Stimulated activated memory B cell treated with anti-CD40 and anti-IgM and Interleukin-4, amounts not matched to agents 10 μg/mL and 1 μg/mL and 100 μg/mL, for 72 hours (primary cell): ENCODE results near the gene MYBPH.

Experiments
- ATAC-seq: fragments of 150-1000 bp; cut with Tn5 transposase; 2 replicates; pipeline ENCODE4 v1.10.0; 2021
- H3K27ac Mint-ChIP-seq: one replicate; pipeline ENCODE4 v1.8.0; 2022; ENCODE audit warnings: mild to moderate bottlenecking, mixed read lengths
- H3K27me3 Mint-ChIP-seq: one replicate; pipeline ENCODE4 v1.8.0; 2022; ENCODE audit warnings: mixed read lengths
- H3K36me3 Mint-ChIP-seq: one replicate; pipeline ENCODE4 v1.8.0; 2022; ENCODE audit warnings: mixed read lengths
- H3K4me1 Mint-ChIP-seq: one replicate; pipeline ENCODE4 v1.8.0; 2022; ENCODE audit warnings: mixed read lengths
- H3K4me3 Mint-ChIP-seq: one replicate; pipeline ENCODE4 v1.8.0; 2022; ENCODE audit warnings: mild to moderate bottlenecking, moderate library complexity, mixed read lengths
- H3K9me3 Mint-ChIP-seq: one replicate; pipeline ENCODE4 v1.8.0; 2022; ENCODE audit warnings: mixed read lengths

MYBPH gene

GRCh38 chr1:203177036-203177405, 1.4 kb upstream of the MYBPH start:
- Mint-ChIP-seq H3K4me3 (no peak overlapping the region), H3K9me3 (no peaks in the 10 kb centered on the region), H3K4me1 (peaks cover 21% of the 10 kb centered on the region), H3K27me3 (peaks cover 77% of the 10 kb centered on the region), H3K36me3 (no peaks in the 10 kb centered on the region), H3K27ac (no peak overlapping the region)
- no peak for ATAC-seq

GRCh38 chr1:203176273-203177035, 828 bp upstream of the MYBPH start:
- no peak for ATAC-seq

GRCh38 chr1:203175827-203176241, 208 bp upstream of the MYBPH start:
- Mint-ChIP-seq H3K4me1 (peaks cover 21% of the 10 kb centered on the region), H3K27ac (no peak overlapping the region), H3K9me3 (no peaks in the 10 kb centered on the region), H3K4me3 (no peak overlapping the region), H3K36me3 (no peaks in the 10 kb centered on the region), H3K27me3 (peaks cover 84% of the 10 kb centered on the region)
- ATAC-seq: peak; percentile 32

More at GRCh38 chr1:203176273-203177035, 828 bp upstream of the MYBPH start:
- Mint-ChIP-seq H3K27me3 (peaks cover 83% of the 10 kb centered on the region), H3K4me1 (peaks cover 21% of the 10 kb centered on the region), H3K4me3 (no peak overlapping the region), H3K36me3 (no peaks in the 10 kb centered on the region), H3K27ac (no peak overlapping the region), H3K9me3 (no peaks in the 10 kb centered on the region)

GRCh38 chr1:203174324-203174985, 1.2 kb downstream of the MYBPH start:
- Mint-ChIP-seq H3K27ac (no peak overlapping the region), H3K4me3 (no peak overlapping the region), H3K27me3 (peaks cover 77% of the 10 kb centered on the region)

GRCh38 chr1:203173566-203173965, 2.1 kb downstream of the MYBPH start:
- H3K27me3 Mint-ChIP-seq: peaks cover 74% of the 10 kb centered on the region
- no peak overlapping the region for H3K27ac Mint-ChIP-seq
- ATAC-seq: peak; percentile 80
- no peaks in the 10 kb centered on the region for H3K36me3 Mint-ChIP-seq
- H3K4me1 Mint-ChIP-seq: peaks cover 21% of the 10 kb centered on the region
- no peaks in the 10 kb centered on the region for H3K9me3 Mint-ChIP-seq
- no peak overlapping the region for H3K4me3 Mint-ChIP-seq

More at GRCh38 chr1:203174324-203174985, 1.2 kb downstream of the MYBPH start:
- peaks cover 21% of the 10 kb centered on the region for H3K4me1 Mint-ChIP-seq
- no peaks in the 10 kb centered on the region for H3K36me3 Mint-ChIP-seq
- no peaks in the 10 kb centered on the region for H3K9me3 Mint-ChIP-seq
- ATAC-seq: no peak

GRCh38 chr1:203173011-203173555, 2.5 kb downstream of the MYBPH start:
- Mint-ChIP-seq H3K9me3 (no peaks in the 10 kb centered on the region), H3K27ac (no peak overlapping the region), H3K4me1 (peaks cover 21% of the 10 kb centered on the region), H3K36me3 (no peaks in the 10 kb centered on the region), H3K27me3 (peaks cover 74% of the 10 kb centered on the region), H3K4me3 (no peak overlapping the region)
- ATAC-seq: no peak

GRCh38 chr1:203172184-203173010, 3.2 kb downstream of the MYBPH start:
- Mint-ChIP-seq H3K4me3 (no peak overlapping the region), H3K27me3 (peaks cover 73% of the 10 kb centered on the region), H3K27ac (no peak overlapping the region), H3K4me1 (peaks cover 21% of the 10 kb centered on the region), H3K36me3 (no peaks in the 10 kb centered on the region), H3K9me3 (no peaks in the 10 kb centered on the region)
- no peak for ATAC-seq

- Mint-ChIP-seq H3K36me3 (no peaks in the 10 kb centered on the region), H3K27me3 (peaks cover 74% of the 10 kb centered on the region), H3K4me1 (peaks cover 21% of the 10 kb centered on the region), H3K9me3 (no peaks in the 10 kb centered on the region), H3K27ac (no peak overlapping the region), H3K4me3 (no peak overlapping the region)
- ATAC-seq: no peak
These were observed 4.1 kb downstream of the MYBPH start for GRCh38 chr1:203171341-203172183.

- peaks cover 74% of the 10 kb centered on the region for H3K27me3 Mint-ChIP-seq
- H3K27ac Mint-ChIP-seq: no peak overlapping the region
- H3K36me3 Mint-ChIP-seq: no peaks in the 10 kb centered on the region
- peaks cover 18% of the 10 kb centered on the region for H3K4me1 Mint-ChIP-seq
- ATAC-seq: no peak
- no peaks in the 10 kb centered on the region for H3K9me3 Mint-ChIP-seq
- H3K4me3 Mint-ChIP-seq: no peak overlapping the region
These were observed 4.8 kb downstream of the MYBPH start for GRCh38 chr1:203170625-203171330.

GRCh38 chr1:203169770-203170520, 5.7 kb downstream of the MYBPH start:
- peaks cover 72% of the 10 kb centered on the region for H3K27me3 Mint-ChIP-seq
- no peak overlapping the region for H3K27ac Mint-ChIP-seq
- H3K36me3 Mint-ChIP-seq: no peaks in the 10 kb centered on the region
- H3K9me3 Mint-ChIP-seq: no peaks in the 10 kb centered on the region
- no peak overlapping the region for H3K4me3 Mint-ChIP-seq
- no peak for ATAC-seq
- peaks cover 10% of the 10 kb centered on the region for H3K4me1 Mint-ChIP-seq

GRCh38 chr1:203168991-203169390, 6.6 kb downstream of the MYBPH start:
- no peak overlapping the region for H3K4me3 Mint-ChIP-seq
- H3K27ac Mint-ChIP-seq: no peak overlapping the region

GRCh38 chr1:203168256-203168786, 7.3 kb downstream of the MYBPH start:
- Mint-ChIP-seq H3K36me3 (no peaks in the 10 kb centered on the region), H3K9me3 (no peaks in the 10 kb centered on the region)
- no peak for ATAC-seq

More at GRCh38 chr1:203168991-203169390, 6.6 kb downstream of the MYBPH start:
- Mint-ChIP-seq H3K27me3 (peaks cover 71% of the 10 kb centered on the region), H3K36me3 (no peaks in the 10 kb centered on the region), H3K9me3 (no peaks in the 10 kb centered on the region), H3K4me1 (peaks cover 8% of the 10 kb centered on the region)
- ATAC-seq: no peak

GRCh38 chr1:203167913-203168200, 7.8 kb downstream of the MYBPH start:
- H3K36me3 Mint-ChIP-seq: no peaks in the 10 kb centered on the region
- no peaks in the 10 kb centered on the region for H3K4me1 Mint-ChIP-seq
- no peak overlapping the region for H3K27ac Mint-ChIP-seq
- H3K9me3 Mint-ChIP-seq: no peaks in the 10 kb centered on the region
- ATAC-seq: no peak
- H3K4me3 Mint-ChIP-seq: no peak overlapping the region
- peaks cover 71% of the 10 kb centered on the region for H3K27me3 Mint-ChIP-seq

More at GRCh38 chr1:203168256-203168786, 7.3 kb downstream of the MYBPH start:
- Mint-ChIP-seq H3K27me3 (peaks cover 71% of the 10 kb centered on the region), H3K4me1 (peaks cover 1% of the 10 kb centered on the region), H3K27ac (no peak overlapping the region), H3K4me3 (no peak overlapping the region)
